Stimulated activated CD8-positive, alpha-beta memory T cell treated with anti-CD3 and anti-CD28 coated beads, Interleukin-4, amount 100 ng/mL, for 4 hours (primary cell): ENCODE data around the gene FAM98B.

ENCODE experiments used
- DNase-seq, 2 donors: peaks; one replicate each; pipeline ENCODE4 v3.0.0-alpha.2; 2020; ENCODE audit warnings: low read depth in 2 of 2, low spot score in 1 of 2

FAM98B gene

DNA sequence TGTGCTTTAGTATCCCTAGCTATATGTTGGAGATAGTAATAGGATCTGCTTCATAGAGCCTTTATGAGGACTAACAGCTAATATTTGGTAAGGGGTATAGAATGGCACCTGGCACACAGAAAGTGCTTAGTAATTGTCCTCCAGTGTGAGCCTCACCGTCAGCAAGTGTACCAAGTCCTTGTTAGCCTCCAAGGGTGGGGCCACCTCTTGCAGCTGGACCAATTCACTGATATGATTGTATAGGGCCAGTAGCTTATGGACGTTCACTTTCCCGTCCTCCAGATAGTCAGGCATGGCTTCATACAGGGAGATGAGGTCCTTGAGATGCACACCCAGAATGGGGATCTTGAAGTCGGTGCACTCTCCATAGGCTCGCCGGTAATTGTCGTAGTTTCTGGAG lies 53.6 kb downstream of the FAM98B start:
- no peak for DNase-seq

DNA sequence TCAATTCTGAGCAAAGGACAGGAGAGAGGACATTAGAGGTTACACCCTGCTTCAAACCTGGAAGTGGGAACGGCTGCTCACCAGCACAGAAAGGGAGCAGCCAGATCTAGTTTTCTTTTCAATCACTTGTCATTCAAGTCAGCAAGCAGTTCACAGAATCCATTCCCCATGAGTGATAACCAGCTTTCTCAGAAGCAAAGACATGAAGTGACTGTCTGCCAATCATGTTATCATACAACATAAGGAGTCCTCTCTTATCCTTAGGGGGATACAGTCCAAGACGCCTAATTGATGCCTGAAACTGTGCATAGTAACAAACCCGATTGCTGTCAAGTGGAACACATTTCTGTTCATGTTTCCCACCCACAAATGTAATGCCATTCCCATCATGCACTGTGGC lies 54.7 kb downstream of the FAM98B start:
- DNase-seq: no peak

DNA sequence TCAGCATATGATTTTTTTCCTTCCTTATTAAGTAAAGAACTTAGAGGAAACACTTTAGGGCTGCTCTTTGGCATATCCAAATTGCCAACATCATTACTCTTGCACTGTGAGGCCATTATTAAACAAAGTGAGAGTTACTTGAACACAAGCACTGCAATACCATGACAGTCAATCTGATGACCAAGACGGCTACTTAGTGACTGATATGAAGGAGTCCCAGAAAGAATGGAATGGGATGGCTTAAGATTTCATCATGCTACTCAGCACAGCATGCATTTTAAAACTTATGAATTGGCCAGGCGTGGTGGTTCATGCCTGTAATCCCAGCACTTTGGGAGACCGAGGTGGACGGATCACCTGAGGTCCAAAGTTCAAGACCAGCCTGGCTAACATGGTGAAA lies 55.2 kb downstream of the FAM98B start:
- DNase-seq: no peak

DNA sequence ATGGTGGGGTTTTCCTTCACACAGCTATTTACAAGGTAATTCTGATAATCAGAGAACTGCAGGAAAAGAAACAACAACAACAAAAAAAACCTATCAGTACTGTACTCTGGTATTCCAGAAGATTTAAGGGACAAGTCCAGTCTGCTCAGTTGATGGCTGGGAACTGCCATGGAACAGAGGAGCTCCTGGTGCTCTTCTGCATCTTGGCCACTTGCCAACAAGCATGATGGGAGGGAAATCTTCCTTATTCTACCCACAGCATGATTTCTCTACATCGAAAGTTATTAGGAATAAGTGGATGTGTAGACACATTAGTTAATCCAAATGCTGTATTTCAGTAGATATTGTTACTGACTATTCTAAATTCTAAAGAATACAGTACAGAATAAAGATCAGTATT lies 59.0 kb downstream of the FAM98B start:
- DNase-seq: no peak

DNA sequence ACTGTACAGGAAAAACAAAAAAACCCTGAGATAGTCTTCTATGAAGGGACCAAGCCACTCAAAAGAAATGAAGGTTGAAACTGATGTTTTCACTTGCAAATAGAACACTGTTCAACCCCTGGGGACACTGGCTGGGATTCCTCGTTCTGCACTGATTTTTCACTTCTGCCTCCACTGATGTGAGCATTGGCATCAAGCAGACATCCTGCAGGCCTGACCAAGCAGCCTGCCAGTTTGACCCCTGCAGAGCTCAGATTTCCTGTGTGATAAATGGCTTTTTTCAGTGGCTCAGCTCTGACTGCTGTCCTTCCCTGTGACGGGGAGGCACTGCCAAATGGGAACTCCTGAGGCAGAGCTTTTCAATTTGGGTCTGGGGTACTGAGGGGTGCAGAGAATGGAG lies 60.7 kb downstream of the FAM98B start:
- DNase-seq: no peak

DNA sequence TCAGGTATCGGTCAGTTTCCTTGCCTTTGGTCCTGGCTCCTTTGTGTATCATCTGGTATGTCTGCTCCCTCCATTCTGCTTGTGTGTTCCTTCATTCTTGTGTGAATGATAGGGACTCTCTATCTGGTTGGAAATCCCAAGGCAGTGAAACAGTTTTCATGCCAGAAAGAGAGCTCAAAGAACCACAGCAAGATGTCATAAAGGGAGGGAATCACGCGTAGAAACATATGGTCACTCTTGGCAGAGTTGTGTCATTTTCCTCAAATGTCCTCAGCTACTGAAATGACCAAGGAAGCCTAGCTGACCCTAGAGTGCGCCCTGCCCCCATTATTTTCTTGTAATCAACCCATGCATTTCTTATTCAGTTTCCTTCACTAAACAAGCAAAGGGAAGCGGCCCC lies 62.7 kb downstream of the FAM98B start:
- no peak for DNase-seq

DNA sequence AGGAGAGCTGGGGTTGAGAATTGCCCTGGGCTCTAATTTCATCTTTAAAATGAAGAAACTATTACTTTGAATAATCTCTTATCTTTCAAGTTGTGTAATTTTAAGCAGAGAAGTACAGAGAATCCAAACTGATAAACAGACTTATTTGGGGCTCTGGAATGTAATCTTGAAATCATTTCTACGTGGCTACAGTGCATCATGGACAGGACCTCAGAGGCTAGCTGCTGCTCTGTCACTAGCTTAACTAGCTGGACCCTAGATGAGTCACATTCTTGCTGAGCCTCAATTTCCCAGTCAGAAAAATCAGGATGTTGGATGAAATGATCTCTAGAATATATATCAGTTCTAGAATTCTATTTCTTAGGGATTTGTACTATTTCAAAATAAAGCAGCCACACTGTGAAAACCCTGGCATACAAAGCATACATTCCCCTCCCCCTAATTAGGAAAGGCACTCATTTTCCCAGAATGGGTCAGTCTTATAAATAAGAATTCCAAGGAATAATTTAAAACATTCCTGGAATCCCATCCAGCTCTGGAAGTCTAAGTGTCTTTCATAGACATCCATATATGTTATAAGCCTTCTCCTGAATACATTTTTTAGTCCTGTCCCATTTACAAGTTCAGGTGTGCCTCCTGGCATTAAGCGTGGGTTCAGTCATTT lies 63.5 kb downstream of the FAM98B start:
- no peak for DNase-seq

DNA sequence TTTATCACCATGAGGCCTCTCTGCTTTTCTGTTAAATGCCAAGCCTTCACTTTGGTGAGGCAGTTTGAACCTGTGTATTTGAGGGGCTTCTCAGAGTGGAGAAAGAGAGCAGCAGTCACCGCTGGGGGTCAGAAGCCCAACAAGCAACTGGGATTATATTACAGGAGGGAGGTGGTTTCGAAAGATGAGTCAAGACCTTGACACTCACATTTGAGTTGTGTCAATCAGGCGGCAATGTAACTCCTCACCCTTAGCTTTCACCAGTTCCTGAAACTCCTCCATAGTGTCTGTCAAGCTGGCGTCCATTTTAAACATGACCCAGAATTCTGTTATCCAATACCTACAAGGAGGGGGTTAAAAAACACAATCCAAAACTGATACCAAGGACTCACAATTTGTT lies 64.2 kb downstream of the FAM98B start:
- no peak for DNase-seq

DNA sequence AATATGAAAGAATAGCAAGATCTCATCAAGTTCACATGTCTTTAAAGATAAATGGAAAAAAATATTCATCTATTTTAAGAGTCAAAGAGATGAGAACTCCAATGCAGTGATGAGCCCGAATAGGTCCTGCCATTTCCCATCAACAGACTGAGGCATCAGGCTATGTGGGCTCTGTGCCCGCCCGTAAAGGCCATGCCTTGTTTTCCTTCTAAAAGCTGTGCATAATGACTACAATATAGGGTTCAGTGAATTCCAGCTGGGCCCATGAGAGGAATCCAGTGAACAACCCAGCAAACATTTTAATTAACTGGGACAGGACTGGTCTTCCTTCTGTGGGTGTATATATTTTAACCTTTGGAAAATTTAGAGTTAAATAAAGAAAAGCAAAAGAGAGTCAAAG lies 66.1 kb downstream of the FAM98B start:
- DNase-seq: no peak

DNA sequence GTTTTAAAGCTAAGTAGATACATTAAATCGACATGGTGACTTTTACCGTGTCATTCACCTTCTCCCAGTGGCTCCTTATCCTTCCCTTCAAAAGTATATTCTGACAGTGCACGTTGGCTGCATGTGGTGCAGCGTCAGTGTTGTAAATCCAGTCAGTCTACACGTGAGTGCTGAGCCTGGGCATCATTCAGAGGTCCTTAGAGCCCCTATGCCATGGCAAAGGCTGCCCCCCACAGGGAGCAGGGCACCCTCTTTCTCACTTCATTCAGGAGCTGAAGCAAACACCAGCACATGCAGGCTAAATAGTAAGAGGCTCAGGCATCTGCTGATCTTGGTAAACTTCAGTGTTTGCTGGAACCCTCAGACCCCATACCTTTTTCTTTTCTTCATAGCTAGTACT lies 67.4 kb downstream of the FAM98B start:
- no peak for DNase-seq

DNA sequence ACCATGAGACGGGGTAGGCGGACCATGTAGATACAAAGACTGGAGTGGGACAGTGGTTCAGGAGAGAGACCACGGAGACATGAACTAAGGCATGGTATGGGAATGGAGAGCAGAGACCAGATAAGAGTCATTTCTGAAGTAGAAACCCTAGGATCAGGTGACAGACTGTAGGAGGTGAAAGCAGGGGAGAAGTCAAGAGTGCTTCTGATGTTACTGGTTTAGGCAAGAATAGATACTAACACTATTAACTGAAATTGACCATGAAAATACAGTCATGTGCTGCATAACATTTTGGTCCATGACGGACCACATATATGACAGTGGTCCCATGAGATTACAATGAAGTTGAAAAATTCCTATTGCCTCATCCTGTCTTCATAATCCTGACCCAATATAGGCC lies 69.0 kb downstream of the FAM98B start:
- DNase-seq: no peak

DNA sequence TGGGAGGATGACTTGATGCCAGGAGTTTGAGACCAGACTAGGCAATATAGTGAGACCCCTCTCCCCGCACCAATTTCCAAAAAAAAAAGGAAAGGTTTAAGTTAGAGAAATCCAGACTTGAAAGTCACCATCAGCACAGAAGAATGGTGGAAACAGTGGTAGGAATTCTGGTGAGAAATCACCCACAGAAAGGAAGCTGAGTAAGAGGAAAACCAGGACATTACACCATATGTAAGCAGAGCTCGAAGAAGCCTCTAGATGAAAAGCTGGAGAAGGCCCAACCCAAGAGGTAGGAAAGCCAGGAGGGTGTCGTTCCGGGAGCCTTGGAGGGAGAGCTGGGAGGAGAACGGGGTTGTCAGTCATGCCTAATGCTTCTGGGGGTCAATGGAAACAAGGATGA lies 70.2 kb downstream of the FAM98B start:
- no peak for DNase-seq

DNA sequence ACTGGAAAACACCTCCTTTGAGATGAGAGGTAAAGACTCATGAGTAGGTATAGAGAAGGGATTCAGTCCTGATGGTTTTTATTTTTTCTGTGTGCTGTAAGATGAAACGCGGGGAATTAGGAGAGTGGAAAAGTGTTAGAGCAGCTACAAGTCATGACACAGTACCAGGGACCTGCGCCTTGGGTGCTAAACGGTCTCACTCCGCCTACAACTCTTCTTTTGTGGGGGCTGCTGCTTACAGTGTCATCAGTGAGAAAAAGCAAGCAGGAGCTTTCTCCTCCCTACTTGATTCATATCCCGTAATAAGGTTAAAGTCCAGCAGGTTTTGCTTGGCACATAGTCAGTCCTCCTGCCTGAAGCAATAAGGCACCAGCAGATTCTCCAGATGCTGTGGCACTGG lies 71.6 kb downstream of the FAM98B start:
- no peak for DNase-seq

DNA sequence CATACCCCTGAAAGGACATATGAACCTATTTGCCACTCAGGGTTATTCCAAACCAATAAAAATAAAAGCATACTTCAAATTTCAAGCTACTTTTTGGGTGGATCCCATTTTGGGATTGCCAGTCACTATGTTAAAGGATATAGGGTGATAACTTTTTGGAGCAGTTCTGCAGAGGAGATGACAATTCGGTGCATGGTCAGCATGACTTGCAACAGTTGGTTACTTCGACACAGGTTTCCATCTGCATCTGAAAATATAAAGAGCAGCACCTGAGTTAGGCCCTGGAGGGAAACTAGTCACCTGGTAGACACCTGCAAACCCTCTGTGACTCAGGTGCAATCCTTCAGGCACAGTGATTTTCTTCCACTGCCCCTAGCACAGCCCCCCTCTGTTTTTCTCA lies 72.2 kb downstream of the FAM98B start:
- no peak for DNase-seq

DNA sequence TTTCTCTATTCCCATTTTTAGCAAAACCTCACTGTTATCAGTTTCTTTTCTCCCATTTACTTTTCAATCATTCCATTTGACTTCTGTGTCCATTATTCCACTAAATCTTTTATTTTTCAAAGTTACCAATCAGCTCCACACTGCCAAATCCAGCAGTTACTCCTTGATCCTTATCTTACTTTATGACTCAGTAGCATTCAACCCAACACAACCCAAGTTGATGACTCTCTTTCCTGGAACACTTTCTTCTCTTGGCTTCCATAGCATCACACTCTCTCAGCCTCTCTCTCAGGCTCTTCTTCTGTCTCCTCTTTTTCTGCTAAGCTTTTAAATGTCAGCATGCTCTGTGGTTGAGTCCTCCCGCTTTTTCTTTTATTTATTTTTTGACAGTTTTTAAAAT lies 74.4 kb downstream of the FAM98B start:
- no peak for DNase-seq

DNA sequence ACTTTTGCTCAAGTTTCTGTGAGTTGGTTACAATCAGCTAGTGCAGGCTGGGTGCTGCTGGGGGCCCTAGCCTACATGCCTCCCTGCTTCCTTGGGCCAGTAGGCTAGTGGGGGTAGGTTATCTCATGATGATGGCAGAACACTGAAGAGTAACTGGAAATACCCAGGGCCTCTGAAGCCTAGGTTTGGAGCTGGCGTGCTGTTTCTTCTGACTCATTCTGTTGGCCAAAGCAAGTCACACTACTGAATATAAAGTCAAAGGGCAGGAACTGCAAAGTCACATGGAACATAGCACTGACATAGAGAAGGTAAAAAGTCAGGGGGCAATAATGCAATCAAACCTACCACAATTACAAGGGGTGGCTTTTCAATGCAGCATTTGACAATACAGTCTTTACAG lies 76.2 kb downstream of the FAM98B start:
- no peak for DNase-seq

DNA sequence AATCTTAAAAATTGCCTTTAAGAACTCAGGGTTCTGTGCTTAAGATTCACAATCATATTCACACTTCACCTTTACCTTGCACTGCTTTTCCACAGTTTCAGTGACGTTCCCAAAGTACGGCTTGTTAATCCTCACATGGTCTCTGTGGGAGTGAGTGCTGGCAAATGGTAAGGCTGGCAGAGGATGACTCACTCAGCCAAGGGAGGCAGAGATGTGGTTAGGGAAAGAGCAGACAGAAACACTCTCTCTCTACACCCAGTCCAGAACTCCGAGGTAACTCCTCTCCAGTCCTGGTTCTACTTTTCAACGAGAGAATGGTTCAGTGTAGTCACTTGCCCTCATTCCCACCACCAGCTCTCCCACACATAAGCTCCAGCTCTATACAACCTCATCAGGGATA lies 77.6 kb downstream of the FAM98B start:
- no peak for DNase-seq

DNA sequence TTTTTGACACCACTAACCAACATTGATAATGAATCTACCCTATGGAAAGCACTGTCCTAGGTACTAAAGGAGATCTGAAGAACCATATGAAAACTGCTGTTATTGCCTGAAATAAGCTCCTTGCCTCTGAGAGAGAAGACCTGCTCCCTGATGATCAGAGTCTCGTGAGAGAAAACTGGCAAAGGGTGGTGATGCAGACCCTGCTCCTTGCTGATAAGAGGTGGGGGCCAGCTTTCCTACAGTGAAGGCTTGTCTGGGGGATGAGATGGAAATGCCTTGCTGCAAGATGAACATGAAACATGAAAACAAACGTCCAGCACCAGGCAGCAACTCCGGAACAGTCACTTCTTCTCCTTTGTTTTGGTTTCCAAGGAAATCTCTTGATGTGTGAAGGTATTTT lies 78.8 kb downstream of the FAM98B start:
- DNase-seq: no peak

DNA sequence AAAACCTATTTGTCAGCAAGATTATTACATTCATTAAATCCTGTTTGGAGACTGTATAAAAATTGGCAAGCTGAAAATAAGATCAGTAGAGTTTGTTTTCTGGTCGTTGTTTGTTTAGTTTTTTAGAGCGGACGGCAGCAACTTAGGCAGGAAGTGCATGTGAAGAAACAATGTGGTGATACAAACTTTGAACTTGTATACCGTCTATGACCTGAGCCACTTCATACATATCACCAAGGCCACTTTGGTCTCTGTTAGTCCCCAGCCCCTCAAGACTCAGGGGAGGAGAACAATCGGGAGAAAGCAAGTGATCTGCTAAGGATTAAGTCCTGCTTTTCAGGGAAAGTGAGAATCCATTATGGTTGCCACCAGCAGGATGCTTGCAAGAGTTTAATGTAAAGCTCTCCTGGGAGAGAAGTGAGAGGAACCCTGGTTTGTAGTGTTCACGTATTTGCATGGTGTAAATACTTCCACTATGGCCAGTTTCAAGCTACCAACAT lies 79.5 kb downstream of the FAM98B start:
- DNase-seq: no peak

DNA sequence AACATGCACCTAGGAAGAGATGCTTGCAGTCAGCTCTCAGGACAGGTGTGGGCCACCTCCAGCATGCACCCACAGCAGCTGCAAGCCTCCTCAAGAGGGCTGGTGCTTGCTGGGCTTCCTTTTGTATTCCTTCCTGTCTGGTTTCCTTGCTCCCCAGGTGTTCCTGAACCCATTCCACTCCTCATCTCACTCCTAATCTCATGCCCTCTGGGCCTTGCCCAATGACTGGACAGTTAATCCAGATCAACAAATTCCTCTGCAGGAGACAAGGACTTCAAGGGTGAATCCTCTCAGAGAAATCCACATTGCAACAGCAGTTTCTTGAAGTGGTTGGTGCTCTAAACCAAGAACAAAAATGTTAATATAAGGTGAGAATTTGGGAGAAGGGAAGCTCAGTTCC lies 80.0 kb downstream of the FAM98B start:
- DNase-seq: no peak

DNA sequence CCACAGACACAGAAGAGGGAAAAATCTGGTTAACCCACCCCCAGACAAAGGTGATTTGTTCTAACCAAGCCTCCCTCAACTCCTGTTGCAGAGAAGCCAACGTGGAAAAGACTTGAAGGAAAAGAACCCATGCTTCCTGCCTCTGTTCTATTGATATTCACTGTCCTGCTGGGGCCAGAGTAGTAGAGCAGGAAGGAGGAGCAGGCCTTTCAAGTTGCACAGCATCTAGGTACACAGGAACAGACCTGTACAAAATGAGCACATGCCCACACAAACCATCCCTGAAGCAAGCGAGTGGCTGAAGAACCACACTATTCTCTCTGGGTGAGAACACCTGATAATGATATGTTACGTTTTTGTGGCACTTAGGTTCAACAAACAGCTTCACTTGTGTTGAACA lies 80.8 kb downstream of the FAM98B start:
- no peak for DNase-seq

DNA sequence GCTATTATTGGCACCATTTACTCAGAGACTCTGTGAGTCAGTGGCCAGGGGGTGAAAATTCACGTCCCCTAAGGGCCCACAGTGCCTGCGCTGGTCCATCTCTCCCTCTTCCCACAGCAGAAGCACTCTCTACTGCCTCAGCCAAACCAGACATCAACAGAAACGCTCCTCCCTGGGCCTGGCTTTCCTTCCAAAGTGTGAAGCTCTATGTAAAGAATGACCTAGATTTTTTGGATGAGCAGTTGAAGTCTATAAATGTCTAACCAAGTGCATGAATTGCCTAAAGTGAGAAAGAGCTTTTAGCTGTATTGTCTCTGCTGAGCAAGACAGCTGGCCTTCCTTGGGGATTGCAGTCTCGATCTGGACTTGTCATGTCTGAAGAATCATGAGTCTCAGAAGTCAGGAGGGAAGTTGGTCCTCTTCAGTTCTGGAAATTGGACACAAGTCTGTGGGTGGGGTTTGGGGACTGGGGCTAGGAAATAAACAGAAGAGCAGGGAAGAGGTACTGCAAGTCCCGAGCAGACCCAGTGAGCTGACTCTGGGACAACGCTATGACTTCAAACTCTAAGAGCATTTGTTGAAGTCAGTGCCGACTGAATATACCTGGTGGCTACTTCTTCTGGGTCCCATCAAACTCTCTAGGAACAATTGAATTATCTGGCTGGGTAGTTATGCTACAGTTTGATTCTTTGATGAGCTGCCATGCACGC lies 81.7 kb downstream of the FAM98B start:
- no peak for DNase-seq

DNA sequence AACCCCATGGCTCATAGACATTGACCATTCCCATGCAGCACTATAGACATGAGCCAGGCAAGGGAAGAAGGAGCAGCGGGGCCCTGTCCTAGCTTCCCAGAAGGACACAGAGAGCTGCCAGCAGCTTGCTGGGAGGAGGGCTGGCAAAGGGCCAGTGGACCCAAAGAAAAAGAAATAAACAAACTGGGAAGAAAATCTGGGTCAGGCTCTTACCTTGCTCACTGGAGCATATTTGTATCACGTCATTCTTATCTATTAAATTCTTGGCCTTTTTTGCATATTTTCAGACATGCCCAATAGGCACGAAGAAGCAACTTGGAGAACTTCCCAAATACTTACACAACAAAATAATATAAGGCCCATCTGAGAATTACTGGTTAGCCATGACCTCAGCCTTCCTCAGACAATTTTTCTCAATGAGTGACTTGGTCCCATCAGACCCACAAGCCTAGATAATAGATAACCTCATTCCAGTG lies 82.3 kb downstream of the FAM98B start:
- DNase-seq: no peak
